MM.1S (cell line): ENCODE data around the gene MAPRE3.

ENCODE experiments used
- CTCF ChIP-seq: fragments of 300-600 bp; sonication (generic); IDR thresholded peaks from 2 replicates; pipeline ENCODE4 v1.5.1; 2016; ENCODE audit warnings: antibody characterized with exemption, low read length, mixed read lengths
- EZH2 ChIP-seq: fragments of 300-600 bp; sonication (generic); optimal IDR thresholded peaks from 2 replicates; pipeline ENCODE3; 2017; ENCODE audit warnings: low read depth, mild to moderate bottlenecking, antibody characterized with exemption, low read length, mixed read lengths

GRCh38 chr2:26957041-26957440 lies 13.4 kb upstream of the MAPRE3 start:
- TF ChIP-seq CTCF (no peak), EZH2 (no peak)
